NCI-H2081 treated with DMSO at 0.1 percent for 48 hours (cell line): ENCODE results near the gene ICAM4.

Experiments used
- DNase-seq: peaks from one replicate; lab custom pipeline; 2025; lab: John Stamatoyannopoulos, UW

The ICAM4 gene

GRCh38 chr19:10291554-10292205, 4.9 kb downstream of the ICAM4 start:
- DNase-seq: no peak

GRCh38 chr19:10292206-10292788, 5.5 kb downstream of the ICAM4 start:
- DNase-seq: no peak

GRCh38 chr19:10292789-10293636, 6.3 kb downstream of the ICAM4 start:
- no peak for DNase-seq

- DNase-seq: no peak
Measured at GRCh38 chr19:10293637-10294367, 7.0 kb downstream of the ICAM4 start.

GRCh38 chr19:10294368-10294697, 7.6 kb downstream of the ICAM4 start:
- no peak for DNase-seq

GRCh38 chr19:10295305-10295846, 8.6 kb downstream of the ICAM4 start:
- no peak for DNase-seq

- DNase-seq: no peak
Measured at GRCh38 chr19:10295847-10296591, 9.3 kb downstream of the ICAM4 start.

GRCh38 chr19:10299545-10300458, 13.0 kb downstream of the ICAM4 start:
- DNase-seq: no peak

GRCh38 chr19:10305139-10305806, 18.5 kb downstream of the ICAM4 start:
- DNase-seq: no peak

GRCh38 chr19:10306327-10306726, 19.6 kb downstream of the ICAM4 start:
- no peak for DNase-seq

GRCh38 chr19:10309423-10309822, 22.7 kb downstream of the ICAM4 start, which contains the start of gene ZGLP1:
TSS of gene ZGLP1 (minus strand) at chr19:10309815.
- DNase-seq: no peak

GRCh38 chr19:10315335-10316214, 28.8 kb downstream of the ICAM4 start, which contains the start of gene FDX2:
TSS of gene FDX2 (minus strand) at chr19:10316015. CDS start at chr19:10315996, 19 bp downstream.
- peak; percentile 83 for DNase-seq

GRCh38 chr19:10316229-10317044, 29.7 kb downstream of the ICAM4 start:
- no peak for DNase-seq

- DNase-seq: no peak
Measured at GRCh38 chr19:10317045-10317856, 30.5 kb downstream of the ICAM4 start.

GRCh38 chr19:10317857-10318462, 31.2 kb downstream of the ICAM4 start:
- no peak for DNase-seq
